ENCODE measurements around the gene FZD10.

FZD10 gene

DNA sequence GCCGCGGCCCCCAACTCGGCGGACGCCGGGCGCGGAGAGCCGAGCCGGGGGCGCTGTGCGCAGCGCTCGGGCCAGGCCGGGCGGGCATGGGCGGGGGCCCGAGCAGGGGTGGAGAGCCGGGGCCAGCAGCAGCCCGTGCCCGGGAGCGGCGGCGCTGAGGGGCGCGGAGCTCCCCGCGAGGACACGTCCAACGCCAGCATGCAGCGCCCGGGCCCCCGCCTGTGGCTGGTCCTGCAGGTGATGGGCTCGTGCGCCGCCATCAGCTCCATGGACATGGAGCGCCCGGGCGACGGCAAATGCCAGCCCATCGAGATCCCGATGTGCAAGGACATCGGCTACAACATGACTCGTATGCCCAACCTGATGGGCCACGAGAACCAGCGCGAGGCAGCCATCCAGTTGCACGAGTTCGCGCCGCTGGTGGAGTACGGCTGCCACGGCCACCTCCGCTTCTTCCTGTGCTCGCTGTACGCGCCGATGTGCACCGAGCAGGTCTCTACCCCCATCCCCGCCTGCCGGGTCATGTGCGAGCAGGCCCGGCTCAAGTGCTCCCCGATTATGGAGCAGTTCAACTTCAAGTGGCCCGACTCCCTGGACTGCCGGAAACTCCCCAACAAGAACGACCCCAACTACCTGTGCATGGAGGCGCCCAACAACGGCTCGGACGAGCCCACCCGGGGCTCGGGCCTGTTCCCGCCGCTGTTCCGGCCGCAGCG is 639 bp downstream of the FZD10 start:
- no peaks in the 10 kb centered on the region for H3K36me3 ChIP-seq
- intact Hi-C loops (cut with DNase I; ENCODE audit: low total_unique reads) = no loop called here
- peak in 1 of 2 donors; percentile 63 for DNase-seq
- peaks cover 0 to 32% (median 28%) of the 10 kb centered on the region in 4 donors for H3K4me1 ChIP-seq
- peak overlapping the region; percentile 40 to 52 for H3K4me3 ChIP-seq
- no peak overlapping the region for H3K27ac ChIP-seq
- H3K9me3 ChIP-seq = no peaks in the 10 kb centered on the region
- TF ChIP-seq, protein P1, sequence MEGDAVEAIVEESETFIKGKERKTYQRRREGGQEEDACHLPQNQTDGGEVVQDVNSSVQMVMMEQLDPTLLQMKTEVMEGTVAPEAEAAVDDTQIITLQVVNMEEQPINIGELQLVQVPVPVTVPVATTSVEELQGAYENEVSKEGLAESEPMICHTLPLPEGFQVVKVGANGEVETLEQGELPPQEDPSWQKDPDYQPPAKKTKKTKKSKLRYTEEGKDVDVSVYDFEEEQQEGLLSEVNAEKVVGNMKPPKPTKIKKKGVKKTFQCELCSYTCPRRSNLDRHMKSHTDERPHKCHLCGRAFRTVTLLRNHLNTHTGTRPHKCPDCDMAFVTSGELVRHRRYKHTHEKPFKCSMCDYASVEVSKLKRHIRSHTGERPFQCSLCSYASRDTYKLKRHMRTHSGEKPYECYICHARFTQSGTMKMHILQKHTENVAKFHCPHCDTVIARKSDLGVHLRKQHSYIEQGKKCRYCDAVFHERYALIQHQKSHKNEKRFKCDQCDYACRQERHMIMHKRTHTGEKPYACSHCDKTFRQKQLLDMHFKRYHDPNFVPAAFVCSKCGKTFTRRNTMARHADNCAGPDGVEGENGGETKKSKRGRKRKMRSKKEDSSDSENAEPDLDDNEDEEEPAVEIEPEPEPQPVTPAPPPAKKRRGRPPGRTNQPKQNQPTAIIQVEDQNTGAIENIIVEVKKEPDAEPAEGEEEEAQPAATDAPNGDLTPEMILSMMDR (IDR thresholded peaks at IDR 0.05) = no peak
- peaks cover 0 to 65% of the 10 kb centered on the region in 2 donors for H3K27me3 ChIP-seq

DNA sequence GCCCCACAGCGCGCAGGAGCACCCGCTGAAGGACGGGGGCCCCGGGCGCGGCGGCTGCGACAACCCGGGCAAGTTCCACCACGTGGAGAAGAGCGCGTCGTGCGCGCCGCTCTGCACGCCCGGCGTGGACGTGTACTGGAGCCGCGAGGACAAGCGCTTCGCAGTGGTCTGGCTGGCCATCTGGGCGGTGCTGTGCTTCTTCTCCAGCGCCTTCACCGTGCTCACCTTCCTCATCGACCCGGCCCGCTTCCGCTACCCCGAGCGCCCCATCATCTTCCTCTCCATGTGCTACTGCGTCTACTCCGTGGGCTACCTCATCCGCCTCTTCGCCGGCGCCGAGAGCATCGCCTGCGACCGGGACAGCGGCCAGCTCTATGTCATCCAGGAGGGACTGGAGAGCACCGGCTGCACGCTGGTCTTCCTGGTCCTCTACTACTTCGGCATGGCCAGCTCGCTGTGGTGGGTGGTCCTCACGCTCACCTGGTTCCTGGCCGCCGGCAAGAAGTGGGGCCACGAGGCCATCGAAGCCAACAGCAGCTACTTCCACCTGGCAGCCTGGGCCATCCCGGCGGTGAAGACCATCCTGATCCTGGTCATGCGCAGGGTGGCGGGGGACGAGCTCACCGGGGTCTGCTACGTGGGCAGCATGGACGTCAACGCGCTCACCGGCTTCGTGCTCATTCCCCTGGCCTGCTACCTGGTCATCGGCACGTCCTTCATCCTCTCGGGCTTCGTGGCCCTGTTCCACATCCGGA is 1.4 kb downstream of the FZD10 start:
- DNase-seq = peak in 1 of 2 donors; percentile 63
- TF ChIP-seq, protein P1 (IDR thresholded peaks at IDR 0.05) = no peak
- Histone ChIP-seq H3K4me3 (no peak overlapping the region), H3K27me3 (peaks cover 0 to 69% of the 10 kb centered on the region in 2 donors), H3K36me3 (no peaks in the 10 kb centered on the region), H3K4me1 (peaks cover 0 to 32% (median 28%) of the 10 kb centered on the region in 4 donors), H3K9me3 (no peaks in the 10 kb centered on the region), H3K27ac (no peak overlapping the region)
- intact Hi-C loops (cut with DNase I; ENCODE audit: low total_unique reads) = no loop called here

DNA sequence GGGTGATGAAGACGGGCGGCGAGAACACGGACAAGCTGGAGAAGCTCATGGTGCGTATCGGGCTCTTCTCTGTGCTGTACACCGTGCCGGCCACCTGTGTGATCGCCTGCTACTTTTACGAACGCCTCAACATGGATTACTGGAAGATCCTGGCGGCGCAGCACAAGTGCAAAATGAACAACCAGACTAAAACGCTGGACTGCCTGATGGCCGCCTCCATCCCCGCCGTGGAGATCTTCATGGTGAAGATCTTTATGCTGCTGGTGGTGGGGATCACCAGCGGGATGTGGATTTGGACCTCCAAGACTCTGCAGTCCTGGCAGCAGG is 1.9 kb downstream of the FZD10 start:
- H3K27ac ChIP-seq = no peak overlapping the region
- peaks cover 0 to 72% of the 10 kb centered on the region in 2 donors for H3K27me3 ChIP-seq
- H3K4me3 ChIP-seq = no peak overlapping the region
- no peaks in the 10 kb centered on the region for H3K9me3 ChIP-seq
- DNase-seq = peak in 1 of 2 donors; percentile 27
- TF ChIP-seq, protein P1 (IDR thresholded peaks at IDR 0.05) = no peak
- peaks cover 0 to 32% (median 28%) of the 10 kb centered on the region in 4 donors for H3K4me1 ChIP-seq
- no peaks in the 10 kb centered on the region for H3K36me3 ChIP-seq
- intact Hi-C loops (cut with DNase I; ENCODE audit: low total_unique reads) = no loop called here

DNA sequence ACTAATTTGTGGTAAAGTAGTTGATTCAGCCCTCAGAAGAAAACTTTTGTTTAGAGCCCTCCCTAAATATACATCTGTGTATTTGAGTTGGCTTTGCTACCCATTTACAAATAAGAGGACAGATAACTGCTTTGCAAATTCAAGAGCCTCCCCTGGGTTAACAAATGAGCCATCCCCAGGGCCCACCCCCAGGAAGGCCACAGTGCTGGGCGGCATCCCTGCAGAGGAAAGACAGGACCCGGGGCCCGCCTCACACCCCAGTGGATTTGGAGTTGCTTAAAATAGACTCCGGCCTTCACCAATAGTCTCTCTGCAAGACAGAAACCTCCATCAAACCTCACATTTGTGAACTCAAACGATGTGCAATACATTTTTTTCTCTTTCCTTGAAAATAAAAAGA is 2.7 kb downstream of the FZD10 start:
- peak in 1 of 2 donors; percentile 21 for DNase-seq
- Histone ChIP-seq H3K27ac (no peak overlapping the region), H3K4me3 (no peak overlapping the region), H3K36me3 (no peaks in the 10 kb centered on the region), H3K27me3 (peaks cover 0 to 69% of the 10 kb centered on the region in 2 donors), H3K4me1 (peaks cover 0 to 32% (median 28%) of the 10 kb centered on the region in 4 donors), H3K9me3 (no peaks in the 10 kb centered on the region)
- intact Hi-C loops (cut with DNase I; ENCODE audit: low total_unique reads) = no loop called here
- TF ChIP-seq, protein P1 (IDR thresholded peaks at IDR 0.05) = no peak

DNA sequence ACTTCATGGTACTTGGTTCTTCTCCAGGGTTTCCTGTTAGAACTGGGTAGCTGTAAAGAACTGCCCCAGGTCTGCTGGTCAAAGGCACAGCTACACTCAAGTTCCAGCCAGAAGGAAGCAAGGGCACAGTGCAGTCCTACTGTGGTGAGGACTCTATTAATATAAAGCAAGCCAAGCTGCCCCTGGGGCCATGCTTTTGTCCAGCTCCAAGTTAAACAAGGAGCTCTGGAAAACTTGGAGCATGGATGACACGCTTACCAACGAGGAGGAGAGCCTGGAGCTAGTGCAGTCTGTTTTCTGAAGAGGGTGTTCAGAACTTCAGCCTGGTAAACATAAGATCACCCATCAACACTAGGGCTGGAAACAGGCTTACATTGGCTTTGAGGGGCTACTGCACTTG is 4.0 kb downstream of the FZD10 start:
- peaks cover 0 to 62% of the 10 kb centered on the region in 2 donors for H3K27me3 ChIP-seq
- TF ChIP-seq, protein P1 (IDR thresholded peaks at IDR 0.05) = no peak
- no peaks in the 10 kb centered on the region for H3K36me3 ChIP-seq
- DNase-seq = no peak
- no peaks in the 10 kb centered on the region for H3K9me3 ChIP-seq
- no peak overlapping the region for H3K4me3 ChIP-seq
- no peak overlapping the region for H3K27ac ChIP-seq
- peaks cover 0 to 24% (median 19%) of the 10 kb centered on the region in 4 donors for H3K4me1 ChIP-seq
- intact Hi-C loops (cut with DNase I; ENCODE audit: low total_unique reads) = no loop called here

Data from tibial artery (tissue), 4 donors.